GM12891 (cell line): Measurements from ENCODE around the gene WDR83.

Experiments
- POLR2A ChIP-seq: IDR thresholded peaks from 2 replicates; pipeline ENCODE4 v1.6.1; 2011; ENCODE audit warnings: low read depth, low read length, control low read depth
- POLR2AphosphoS5 ChIP-seq: IDR thresholded peaks from 2 replicates; pipeline ENCODE4 v1.6.1; 2011; ENCODE audit warnings: low read depth, low read length, control low read depth

DNA sequence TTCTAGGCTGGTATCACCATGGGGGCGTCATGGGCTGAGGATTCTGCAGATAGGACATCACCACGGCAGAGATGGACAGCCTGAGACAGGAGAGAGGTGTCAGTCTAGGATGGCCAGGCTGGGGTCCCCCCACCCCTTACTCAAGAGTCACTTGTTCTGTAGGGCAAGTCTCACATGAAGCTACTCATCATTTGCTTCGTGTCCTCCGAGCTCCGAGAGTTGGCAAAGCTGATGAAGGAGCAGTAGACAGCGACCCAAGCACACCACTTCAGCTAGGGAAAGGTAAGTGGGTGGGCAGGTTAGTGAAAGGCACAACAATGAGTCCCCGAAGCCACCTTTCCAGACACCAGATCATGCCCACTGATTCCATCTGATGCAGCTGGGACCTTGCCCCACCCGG lies 1.7 kb downstream of the WDR83 start:
- no peak for TF ChIP-seq POLR2AphosphoS5
- TF ChIP-seq POLR2A = no peak
